HG03565 (cell line): ENCODE results near the gene OAS3.
"Not testable (repeated sequence)": the region's sequence is repeated elsewhere in the genome, so short reads cannot be mapped to it uniquely, and the experiment has no call there.

ENCODE experiments used
- ATAC-seq: cut with Tn5 transposase; IDR thresholded peaks from one replicate; pipeline ENCODE4 v1.9.1; 2021; ENCODE audit warnings: mild to moderate bottlenecking, moderate library complexity; ENCODE audit not compliant: unreplicated experiment

OAS3 gene

GRCh38 chr12:112978163-112979040, 40.1 kb downstream of the OAS3 start, which contains the start of gene OAS2:
Gene OAS2 (plus strand): TSS chr12:112978519. CDS start chr12:112978609, 90 bp downstream.
- peak; percentile 83 for ATAC-seq

GRCh38 chr12:112979041-112979680, 40.9 kb downstream of the OAS3 start:
- ATAC-seq = no peak

- ATAC-seq = no peak
Measured at GRCh38 chr12:112980491-112981158, 42.4 kb downstream of the OAS3 start.

GRCh38 chr12:112985642-112986290, 47.5 kb downstream of the OAS3 start:
- ATAC-seq = no peak

- ATAC-seq = no peak
Measured at GRCh38 chr12:112986291-112986800, 48.1 kb downstream of the OAS3 start.

GRCh38 chr12:112987561-112987960, 49.3 kb downstream of the OAS3 start:
- ATAC-seq = no peak

GRCh38 chr12:112988224-112988623, 50.0 kb downstream of the OAS3 start:
- no peak for ATAC-seq

- not testable (repeated sequence) for ATAC-seq
Measured at GRCh38 chr12:112988823-112989385, 50.6 kb downstream of the OAS3 start.

- no peak for ATAC-seq
Measured at GRCh38 chr12:112989806-112990205, 51.5 kb downstream of the OAS3 start.

- ATAC-seq = no peak
Measured at GRCh38 chr12:112992541-112993398, 54.5 kb downstream of the OAS3 start.

- no peak for ATAC-seq
Measured at GRCh38 chr12:112995008-112995407, 56.7 kb downstream of the OAS3 start.

- ATAC-seq = no peak
Measured at GRCh38 chr12:112996501-112996900, 58.2 kb downstream of the OAS3 start.

- no peak for ATAC-seq
Measured at GRCh38 chr12:112997506-112997905, 59.2 kb downstream of the OAS3 start.

GRCh38 chr12:112998987-112999767, 60.9 kb downstream of the OAS3 start:
- ATAC-seq = no peak

GRCh38 chr12:113000433-113000832, 62.2 kb downstream of the OAS3 start:
- no peak for ATAC-seq

GRCh38 chr12:113002155-113002554, 63.9 kb downstream of the OAS3 start:
- no peak for ATAC-seq

GRCh38 chr12:113002676-113003075, 64.4 kb downstream of the OAS3 start:
- ATAC-seq = no peak

GRCh38 chr12:113003636-113004035, 65.4 kb downstream of the OAS3 start:
- no peak for ATAC-seq

- ATAC-seq = no peak
Measured at GRCh38 chr12:113005762-113006161, 67.5 kb downstream of the OAS3 start.
